HG03520 (cell line): ENCODE measurements around the gene SUPT5H.
"Not testable (repeated sequence)": the region's sequence is repeated elsewhere in the genome, so short reads cannot be mapped to it uniquely, and the experiment has no call there.

ENCODE experiments used
- ATAC-seq: cut with Tn5 transposase; IDR thresholded peaks from one replicate; pipeline ENCODE4 v1.9.1; 2021; ENCODE audit warnings: mild to moderate bottlenecking, moderate library complexity; ENCODE audit not compliant: unreplicated experiment

The SUPT5H gene

DNA sequence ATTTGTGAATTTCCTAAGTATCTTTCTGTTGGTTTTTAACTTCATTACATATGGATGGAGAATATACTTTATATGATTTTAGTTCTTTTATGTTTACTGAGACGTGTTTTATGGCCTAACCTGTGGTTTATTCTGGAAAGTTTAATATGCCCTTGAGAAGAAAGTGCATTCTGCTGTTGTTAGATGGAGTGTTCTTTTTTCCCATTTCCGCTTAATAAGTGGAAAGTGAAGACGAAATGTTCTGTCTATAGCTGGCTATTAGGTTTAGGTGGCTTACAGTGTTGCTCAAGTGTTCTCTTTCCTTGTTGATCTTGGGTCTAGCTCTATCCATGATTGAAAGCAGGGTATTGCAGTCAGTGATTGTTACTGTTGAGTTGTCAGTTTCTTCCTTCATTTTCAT is 18.0 kb downstream of the SUPT5H start:
- ATAC-seq: no peak

DNA sequence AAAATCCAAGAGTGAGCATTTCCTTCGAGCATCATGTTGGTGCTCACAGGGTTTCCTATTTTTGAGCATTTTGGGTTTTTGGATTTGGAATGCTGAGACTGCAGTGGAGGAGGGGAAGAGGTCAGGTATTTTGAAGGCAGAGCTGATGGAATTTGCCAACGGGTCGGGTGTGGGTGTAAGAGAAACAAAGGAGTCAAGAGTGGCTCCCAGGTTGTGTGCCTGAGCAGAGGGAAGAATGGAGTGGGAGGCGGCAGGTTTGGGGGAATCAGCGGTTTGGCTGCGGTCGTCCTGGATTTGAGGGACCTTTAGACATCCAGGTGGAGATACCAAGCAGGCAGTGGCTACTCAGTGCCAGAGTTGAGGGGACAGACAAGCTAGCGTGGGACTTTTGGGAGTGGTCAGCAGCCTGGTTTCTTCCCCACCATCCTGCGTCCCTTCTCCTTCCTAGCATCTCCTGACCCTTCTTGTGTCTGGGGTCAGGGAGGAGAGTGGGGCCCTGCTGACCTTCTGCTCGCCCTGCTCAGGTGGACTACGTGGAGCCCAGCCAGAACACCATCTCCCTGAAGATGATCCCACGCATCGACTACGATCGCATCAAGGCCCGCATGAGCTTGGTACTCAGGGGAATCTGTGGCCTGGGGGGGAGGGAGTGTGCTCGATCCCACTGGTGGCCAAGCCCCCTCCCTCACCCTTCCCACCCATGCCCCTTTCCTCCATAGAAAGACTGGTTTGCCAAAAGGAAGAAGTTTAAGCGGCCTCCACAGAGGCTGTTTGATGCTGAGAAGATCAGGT is 20.8 kb downstream of the SUPT5H start:
- no peak for ATAC-seq

DNA sequence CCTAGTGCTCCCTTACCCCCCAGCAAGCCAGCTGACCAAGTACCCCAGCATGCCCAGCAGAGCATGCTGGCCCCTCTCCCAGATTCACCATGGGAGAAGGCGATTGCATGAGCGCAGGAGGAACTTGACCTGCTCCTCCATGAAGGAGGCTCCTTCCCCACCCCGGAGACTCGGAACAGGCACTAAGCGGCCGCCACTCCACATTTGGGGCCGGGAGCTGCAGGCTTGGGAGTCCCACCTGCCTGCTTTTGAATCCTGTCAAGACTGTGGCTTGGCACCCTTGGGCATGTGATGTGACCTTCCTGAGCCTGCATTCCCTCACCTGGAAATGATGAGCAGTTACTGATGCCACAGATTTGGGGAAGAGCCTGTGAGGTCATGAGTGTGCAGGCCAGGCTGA is 22.6 kb downstream of the SUPT5H start:
- no peak for ATAC-seq

DNA sequence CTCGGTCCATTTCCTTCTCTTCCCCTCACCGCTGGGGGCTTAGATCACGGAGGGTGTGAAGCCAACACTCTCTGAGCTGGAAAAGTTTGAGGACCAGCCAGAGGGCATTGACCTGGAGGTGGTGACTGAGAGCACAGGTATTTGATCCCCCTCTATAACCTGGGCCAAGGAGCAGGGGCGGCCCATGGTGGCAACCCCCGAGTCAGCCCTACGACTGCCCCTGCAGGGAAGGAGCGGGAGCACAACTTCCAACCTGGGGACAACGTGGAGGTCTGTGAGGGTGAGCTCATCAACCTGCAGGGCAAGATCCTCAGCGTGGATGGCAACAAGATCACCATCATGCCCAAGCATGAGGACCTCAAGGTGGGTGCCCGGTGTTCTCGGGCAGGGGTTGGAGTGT is 23.7 kb downstream of the SUPT5H start:
- no peak for ATAC-seq

DNA sequence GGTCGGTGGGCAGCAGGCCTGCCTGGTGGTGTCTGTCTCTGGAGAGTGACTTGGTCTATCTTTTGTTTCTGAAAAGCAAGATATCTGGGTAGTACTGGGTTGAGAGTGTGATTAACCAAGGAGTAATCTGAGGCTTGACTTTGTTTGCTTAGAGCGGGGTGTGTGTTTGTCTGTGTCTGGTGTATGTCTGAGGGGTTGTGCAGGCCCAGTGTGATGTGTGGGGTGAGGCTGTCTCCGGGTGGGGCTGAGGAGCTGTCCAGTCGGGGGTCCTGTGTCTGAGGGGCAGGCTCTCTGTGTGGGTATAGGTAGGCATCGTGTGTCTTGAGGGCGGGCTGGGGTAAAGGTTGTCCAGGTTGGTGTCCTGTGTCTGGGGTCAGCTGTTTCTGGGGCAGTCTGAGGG is 24.2 kb downstream of the SUPT5H start:
- no peak for ATAC-seq

DNA sequence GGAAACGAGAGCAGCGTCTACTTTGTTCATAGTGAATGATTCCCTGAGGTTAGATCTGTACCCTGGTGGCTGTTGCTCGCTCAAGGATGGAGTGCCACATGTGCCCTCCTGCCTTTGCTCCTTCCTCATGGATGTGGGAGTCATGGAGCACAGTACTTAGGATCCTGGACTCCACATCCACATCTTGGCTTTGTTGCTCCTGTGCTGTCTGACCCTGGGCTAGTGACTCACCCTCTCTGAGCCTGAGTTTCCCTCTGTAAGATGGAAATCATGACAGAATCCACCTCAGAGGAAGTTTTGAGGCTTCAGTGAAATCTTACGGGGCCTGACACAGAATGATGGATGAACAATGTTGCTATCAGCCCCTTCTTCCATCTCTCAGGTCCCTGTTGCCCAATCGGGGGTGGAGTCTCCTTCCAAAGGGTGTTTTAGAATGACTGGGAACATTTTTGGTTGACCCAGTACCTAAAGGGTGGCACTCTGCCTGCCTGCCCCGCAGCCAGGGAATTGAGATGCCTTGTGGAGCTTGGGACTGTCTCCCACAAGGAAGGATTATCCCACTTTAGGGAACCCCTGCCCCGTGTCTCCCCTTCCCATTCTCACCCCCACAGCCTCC is 25.4 kb downstream of the SUPT5H start:
- ATAC-seq: no peak

DNA sequence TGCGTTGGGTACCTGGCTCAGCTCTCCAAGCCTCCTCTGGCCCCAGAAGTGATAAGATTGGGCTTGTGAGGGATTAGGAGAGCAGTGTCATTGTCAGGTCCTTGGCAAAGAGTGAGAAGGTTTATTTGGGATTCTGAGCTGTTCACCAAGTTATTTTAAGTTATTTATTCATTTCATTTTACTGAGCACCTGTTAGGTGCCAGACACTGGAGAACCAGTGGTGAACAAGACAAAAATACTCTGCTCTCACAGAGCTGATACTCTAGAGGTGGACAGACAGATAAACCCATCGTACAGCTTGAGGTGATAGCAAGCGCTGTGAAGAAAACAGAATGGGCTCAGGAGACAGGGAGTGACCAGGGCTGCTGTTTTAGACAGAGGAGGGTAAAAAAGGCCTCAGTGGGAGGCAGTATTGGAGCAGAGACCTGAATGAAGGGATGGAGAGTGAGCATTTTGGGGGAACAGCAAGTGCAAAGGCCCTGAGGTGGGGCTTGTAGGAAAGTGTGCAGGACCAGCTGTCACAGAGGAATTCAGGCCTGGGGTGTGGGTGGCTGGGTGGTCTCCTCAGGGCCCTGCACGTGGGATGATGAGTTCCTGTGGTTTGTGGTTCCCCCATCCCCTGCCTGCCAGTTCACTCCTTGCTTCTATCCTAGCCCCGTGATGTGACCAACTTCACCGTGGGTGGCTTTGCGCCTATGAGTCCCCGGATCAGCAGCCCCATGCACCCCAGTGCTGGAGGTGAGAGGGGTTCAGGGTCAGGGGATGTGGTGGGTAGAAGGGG is 26.6 kb downstream of the SUPT5H start:
- ATAC-seq: no peak

DNA sequence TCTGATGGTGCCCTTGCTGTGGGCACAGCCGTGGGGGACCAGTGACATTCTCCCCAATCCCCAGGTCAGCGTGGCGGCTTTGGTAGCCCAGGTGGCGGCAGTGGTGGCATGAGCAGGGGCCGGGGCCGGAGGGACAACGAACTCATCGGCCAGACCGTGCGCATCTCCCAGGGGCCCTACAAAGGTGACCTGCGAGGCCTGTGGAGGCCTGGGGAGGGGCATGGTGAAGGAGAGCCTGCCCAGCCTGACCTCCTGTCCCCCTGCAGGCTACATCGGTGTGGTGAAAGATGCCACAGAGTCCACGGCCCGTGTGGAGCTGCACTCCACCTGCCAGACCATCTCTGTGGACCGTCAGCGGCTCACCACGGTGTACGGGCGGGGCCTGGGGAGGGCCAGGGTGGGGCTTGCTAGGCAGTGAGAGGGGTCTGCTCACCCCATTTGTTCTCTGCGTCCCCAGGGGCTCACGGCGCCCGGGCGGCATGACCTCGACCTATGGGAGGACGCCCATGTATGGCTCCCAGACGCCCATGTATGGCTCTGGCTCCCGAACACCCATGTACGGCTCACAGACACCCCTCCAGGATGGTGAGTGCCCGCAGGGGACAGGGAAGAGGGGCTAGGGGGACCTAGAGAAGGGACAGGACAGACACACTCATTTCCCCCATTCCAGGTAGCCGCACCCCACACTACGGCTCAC is 27.5 kb downstream of the SUPT5H start:
- ATAC-seq: no peak

DNA sequence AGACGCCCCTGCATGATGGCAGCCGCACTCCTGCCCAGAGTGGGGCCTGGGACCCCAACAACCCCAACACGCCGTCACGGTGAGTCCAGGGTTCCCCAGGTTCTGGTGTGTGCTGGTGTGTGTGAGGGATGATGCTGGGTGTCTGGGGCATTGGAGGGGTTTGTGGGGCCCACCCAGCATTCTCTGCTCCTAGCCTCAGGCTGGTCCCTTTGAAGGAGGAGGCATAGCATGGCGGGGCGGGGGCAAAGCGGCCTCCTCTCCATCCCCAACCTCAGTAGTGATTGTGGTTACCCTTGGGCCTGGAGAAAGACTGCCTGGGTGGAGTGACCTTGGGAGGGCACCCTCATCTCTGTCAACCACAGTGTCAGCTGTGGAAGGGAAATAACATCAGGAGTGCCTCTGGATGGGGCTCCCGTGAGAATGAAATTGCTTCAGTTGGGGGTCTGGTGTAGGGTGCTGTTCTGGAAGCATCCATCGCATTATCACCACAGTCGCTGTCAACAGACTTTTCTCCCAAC is 28.1 kb downstream of the SUPT5H start:
- no peak for ATAC-seq

DNA sequence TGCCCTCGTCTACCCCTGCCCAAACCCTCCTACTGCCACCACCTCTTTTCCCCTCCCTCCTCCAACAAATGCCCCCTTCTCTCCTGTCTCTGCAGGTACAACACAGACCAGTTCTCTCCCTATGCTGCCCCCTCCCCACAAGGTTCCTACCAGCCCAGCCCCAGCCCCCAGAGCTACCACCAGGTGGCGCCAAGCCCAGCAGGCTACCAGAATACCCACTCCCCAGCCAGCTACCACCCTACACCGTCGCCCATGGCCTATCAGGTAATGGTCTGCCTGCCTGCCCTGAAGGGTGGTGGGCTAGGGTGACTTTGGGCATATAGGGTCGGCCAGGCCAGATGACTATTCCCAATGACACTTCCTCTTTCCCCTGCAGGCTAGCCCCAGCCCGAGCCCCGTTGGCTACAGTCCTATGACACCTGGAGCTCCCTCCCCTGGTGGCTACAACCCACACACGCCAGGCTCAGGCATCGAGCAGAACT is 28.8 kb downstream of the SUPT5H start:
- no peak for ATAC-seq

DNA sequence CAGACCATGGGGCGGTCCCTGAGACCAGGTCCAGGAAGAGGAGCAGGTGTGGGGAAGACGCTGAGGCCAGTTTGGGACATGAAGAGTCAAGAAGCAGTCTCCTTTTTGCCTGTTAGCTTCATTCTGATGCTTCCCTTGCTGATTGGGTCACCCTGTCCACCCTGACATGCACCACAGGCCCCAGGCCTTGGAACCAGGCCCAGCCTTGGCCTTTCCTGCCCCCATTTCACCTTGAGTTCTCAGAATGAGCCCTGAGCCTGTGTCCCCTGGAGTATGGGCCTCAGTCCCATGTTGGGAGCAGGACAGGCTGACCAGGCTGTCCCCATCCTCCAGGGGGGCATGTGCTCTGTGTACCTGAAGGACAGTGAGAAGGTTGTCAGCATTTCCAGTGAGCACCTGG is 30.4 kb downstream of the SUPT5H start:
- no peak for ATAC-seq

DNA sequence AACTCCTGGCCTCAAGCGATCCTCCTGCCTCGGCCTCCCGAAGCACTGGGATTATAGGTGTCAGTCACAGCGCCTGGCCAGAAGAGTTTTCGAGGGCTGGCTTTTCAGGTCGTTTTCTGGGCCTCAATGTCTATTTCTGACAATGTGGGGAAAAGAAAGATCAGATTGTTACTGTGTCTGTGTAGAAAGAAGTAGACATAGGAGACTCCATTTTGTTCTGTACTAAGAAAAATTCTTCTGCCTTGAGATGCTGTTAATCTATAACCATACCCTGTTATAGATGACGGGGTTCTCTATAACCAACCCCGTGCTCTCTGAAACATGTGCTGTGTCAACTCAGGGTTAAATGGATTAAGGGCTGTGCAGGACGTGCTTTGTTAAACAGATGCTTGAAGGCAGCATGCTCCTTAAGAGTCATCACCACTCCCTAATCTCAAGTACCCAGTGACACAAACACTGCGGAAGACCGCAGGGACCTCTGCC is 34.0 kb downstream of the SUPT5H start:
- ATAC-seq: not testable (repeated sequence)

DNA sequence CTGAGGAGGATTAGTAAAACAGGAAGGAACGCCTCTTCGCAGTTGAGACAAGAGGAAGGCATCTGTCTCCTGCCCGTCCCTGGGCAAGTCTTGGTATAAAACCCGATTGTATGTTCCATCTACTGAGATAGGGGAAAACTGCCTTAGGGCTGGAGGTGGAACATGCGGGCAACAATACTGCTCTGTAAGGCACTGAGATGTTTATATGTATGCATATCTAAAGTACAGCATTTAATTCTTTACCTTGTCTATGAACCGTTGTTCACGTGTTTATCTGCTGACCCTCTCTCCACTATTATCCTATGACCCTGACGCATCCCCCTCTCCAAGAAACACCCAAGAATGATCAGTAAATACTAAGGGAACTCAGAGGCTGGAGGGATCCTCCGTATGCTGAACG is 34.5 kb downstream of the SUPT5H start:
- ATAC-seq: no peak

DNA sequence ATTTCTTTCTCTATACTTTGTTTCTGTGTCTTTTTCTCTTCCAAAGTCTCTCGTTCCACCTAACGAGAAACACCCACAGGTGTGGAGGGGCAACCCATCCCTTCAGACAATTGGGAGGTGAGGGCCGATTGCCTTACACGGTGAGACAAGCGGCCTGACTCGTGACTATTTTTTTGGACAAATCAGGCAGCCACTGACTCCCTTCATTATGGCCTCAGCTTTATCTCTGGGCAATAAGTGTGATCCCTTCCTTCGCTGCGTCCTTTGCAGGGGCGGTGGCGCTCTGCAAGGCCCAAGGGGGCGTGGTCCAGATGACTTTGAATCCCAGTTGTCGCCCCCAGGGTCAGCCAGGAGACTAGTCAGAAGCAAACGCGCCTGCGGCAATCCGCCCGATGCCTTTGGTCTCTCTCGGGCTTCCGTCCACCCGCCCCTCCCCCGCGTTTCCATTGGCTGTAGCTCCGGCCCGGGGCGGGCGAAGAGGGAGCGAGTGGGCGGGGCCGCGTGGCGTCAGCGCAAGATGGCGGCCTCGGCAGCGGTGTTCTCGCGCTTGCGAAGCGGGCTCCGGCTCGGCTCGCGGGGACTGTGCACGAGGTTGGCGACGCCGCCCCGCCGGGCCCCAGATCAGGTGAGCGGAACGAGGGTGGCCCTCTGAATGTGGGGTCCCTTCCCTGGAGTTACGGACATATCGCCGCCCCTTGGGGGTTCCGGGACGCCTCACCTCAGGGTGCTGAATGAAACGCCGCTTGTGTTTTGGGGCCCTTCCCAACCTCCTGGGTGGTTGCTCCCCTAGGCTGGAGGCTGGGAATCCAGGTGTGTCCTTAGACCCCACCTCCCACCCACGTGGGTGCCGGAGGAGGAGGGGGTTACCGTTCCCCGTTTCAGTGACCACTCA is 35.2 kb downstream of the SUPT5H start, which contains the start of gene TIMM50:
TSS of gene TIMM50 (plus strand) at position 502 of the 892 bp plus-strand sequence. CDS start at position 518, 16 bp downstream.
- ATAC-seq: peak; percentile 84

DNA sequence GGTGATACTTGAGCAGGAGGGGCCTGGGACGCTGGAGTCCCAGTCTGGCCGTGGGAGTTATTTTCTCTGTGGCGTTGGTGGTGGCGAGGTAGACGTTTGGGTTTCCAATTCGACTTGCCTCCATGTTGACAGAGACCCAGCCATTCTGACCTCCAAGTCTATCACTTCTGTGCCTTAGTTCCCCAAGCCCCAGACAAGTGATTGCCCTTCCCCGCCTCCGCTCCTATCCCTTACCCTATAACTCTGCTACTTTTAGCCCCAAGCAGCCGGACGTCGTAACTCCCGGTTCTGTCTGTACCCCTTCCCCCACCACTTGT is 35.8 kb downstream of the SUPT5H start:
- ATAC-seq: no peak

DNA sequence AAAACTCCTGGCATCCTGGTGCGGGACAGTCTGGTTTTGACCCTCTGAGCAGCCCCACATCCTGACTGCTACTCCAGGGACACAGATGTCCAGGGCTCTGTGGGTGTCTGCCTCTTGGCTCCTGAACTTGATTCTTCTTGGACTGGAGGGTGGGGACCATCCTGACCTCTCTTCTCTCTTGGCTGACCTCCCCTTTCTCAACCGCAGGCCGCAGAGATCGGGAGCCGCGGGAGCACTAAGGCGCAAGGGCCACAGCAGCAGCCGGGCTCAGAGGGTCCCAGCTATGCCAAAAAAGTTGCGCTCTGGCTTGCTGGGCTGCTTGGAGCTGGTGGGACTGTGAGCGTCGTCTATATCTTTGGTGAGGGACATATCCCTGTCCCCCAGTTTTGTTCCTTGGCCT is 36.3 kb downstream of the SUPT5H start:
- no peak for ATAC-seq

DNA sequence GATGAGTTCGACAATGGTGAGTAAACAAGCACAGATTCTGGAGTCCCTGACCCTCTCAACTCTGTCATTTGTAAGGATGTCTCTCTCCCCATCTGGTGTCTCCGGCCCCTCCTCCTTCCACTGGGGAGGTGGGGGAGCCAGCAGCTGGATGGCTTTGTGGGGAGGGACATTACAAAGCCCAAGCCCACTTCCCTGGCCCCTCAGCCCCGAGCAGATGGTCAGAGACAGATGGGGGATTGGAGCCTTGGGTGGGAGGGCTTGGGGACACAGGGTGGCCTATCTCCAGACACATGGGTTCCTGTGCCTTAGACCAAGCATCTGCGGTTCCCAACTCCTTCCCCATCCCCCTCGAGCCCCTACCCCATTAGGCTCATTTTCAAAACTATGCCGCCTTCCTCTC is 37.8 kb downstream of the SUPT5H start:
- no peak for ATAC-seq

DNA sequence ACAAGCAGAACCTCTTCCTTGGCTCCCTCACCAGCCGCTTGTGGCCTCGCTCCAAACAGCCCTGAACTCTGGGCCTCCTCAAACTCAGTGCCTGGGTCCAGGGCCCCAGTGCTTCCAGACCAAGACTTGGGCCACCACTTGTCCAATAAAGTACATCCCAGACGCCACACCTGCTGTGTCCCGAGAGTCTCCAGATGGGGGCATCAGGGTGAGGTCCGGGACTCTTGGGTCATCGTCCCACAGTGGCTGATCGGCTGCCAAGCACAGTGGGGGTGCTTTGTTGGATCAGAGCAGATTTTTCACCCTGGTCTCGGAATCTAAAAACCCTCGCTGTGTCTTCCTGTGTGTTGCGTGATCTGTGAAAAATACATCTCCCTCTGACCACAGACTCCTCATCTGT is 44.4 kb downstream of the SUPT5H start:
- no peak for ATAC-seq

DNA sequence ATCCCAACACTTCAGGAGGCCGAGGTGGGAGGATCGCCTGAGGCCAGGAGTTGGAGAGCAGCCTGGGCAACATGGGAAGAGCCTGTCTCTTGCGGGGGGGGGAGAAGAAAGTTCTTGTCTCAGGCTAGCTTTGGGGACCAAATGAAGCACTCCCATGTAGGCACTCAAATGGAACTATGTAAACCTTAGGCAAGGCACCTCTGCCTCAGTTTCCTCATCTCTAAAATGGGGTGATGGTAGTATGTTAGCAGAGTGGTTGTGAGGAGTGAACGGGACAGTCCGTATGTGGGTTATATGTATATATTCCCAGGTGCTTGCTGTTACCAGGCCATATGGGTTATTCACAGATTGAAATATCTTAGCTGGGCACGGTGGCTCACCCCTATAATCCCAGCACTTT is 46.8 kb downstream of the SUPT5H start:
- no peak for ATAC-seq

DNA sequence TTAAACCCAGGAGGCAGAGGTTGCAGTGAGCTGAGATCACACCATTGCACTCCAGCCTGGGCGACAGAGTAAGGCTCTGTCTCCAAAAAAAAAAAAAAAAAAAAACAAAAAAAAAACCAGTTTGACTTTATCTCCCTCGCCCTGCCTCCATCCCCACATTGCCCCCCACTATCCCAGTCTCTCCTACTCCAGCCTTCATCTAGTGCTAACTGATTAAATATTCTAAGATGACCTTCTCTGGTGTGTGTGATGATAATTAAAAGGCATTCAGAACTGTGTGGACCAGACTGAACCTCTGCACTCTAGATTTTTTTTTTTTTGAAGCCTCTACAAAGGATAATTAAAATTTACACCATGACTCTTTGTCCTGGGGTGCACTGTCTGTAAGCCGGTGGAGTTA is 47.4 kb downstream of the SUPT5H start:
- no peak for ATAC-seq
